GM18502 (cell line): ENCODE measurements around the gene PIK3CD.
"Not testable (repeated sequence)": the region's sequence is repeated elsewhere in the genome, so short reads cannot be mapped to it uniquely, and the experiment has no call there.

Experiments used
- ATAC-seq: cut with Tn5 transposase; IDR thresholded peaks from one replicate; pipeline ENCODE4 v1.9.1; 2021; ENCODE audit warnings: mild to moderate bottlenecking; ENCODE audit not compliant: unreplicated experiment, poor library complexity

Gene PIK3CD

GRCh38 chr1:9687120-9687873, 35.8 kb downstream of the PIK3CD start:
- peak; percentile 41 for ATAC-seq

GRCh38 chr1:9687874-9688582, 36.5 kb downstream of the PIK3CD start:
- ATAC-seq: no peak

- no peak for ATAC-seq
Measured at GRCh38 chr1:9688599-9688998, 37.1 kb downstream of the PIK3CD start.

GRCh38 chr1:9689011-9689706, 37.6 kb downstream of the PIK3CD start:
- peak; percentile 57 for ATAC-seq

GRCh38 chr1:9689971-9690381, 38.4 kb downstream of the PIK3CD start:
- ATAC-seq: no peak

GRCh38 chr1:9690440-9691107, 39.0 kb downstream of the PIK3CD start:
- no peak for ATAC-seq

GRCh38 chr1:9691108-9691445, 39.5 kb downstream of the PIK3CD start:
- ATAC-seq: no peak

GRCh38 chr1:9691691-9692090, 40.2 kb downstream of the PIK3CD start:
- ATAC-seq: no peak

GRCh38 chr1:9696793-9697192, 45.3 kb downstream of the PIK3CD start:
- no peak for ATAC-seq

- ATAC-seq: no peak
Measured at GRCh38 chr1:9699361-9699760, 47.8 kb downstream of the PIK3CD start.

GRCh38 chr1:9700340-9700739, 48.8 kb downstream of the PIK3CD start:
- ATAC-seq: no peak

- ATAC-seq: no peak
Measured at GRCh38 chr1:9701665-9702064, 50.1 kb downstream of the PIK3CD start.

- ATAC-seq: no peak
Measured at GRCh38 chr1:9703165-9703509, 51.6 kb downstream of the PIK3CD start.

- ATAC-seq: no peak
Measured at GRCh38 chr1:9703681-9704080, 52.1 kb downstream of the PIK3CD start.

- no peak for ATAC-seq
Measured at GRCh38 chr1:9705337-9706093, 54.0 kb downstream of the PIK3CD start.

GRCh38 chr1:9706178-9706577, 54.6 kb downstream of the PIK3CD start:
- ATAC-seq: no peak

GRCh38 chr1:9710037-9710436, 58.5 kb downstream of the PIK3CD start:
- no peak for ATAC-seq

GRCh38 chr1:9711466-9712020, 60.0 kb downstream of the PIK3CD start:
- no peak for ATAC-seq

- not testable (repeated sequence) for ATAC-seq
Measured at GRCh38 chr1:9712767-9713166, 61.2 kb downstream of the PIK3CD start.

- no peak for ATAC-seq
Measured at GRCh38 chr1:9714257-9714718, 62.8 kb downstream of the PIK3CD start.
